ENCODE results near the gene C17orf107. TPM values are rescaled to one million over a fixed set of nuclear protein-coding genes. Genes with fewer than 3 reads are reported as not detected.

The C17orf107 gene
- total RNA-seq, 1 experiment from 2014 or later = 3.6 TPM

DNA sequence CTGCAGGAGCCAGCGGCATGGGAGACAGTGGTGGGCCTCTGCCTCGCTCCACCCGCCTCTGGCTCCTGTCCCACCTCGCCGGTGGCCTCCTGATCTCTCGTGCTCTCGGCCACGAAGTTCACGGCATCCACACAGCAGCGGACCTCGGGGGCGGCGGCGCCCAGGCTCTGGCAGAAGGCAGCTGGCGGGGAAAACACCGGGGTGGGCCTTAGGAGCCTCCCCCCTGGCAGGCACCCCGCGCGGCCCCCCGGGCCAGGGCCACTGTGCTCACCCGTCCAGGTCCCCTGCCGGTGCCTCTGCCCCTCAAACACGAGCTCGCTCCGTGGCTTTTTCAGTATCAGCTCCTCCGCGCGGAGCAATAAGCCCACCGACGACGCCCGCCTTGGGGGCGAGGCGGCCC is 409 bp upstream of the C17orf107 start:
- ChIA-PET CTCF (interaction anchor here (0.6 to 1.0 kb wide), 3 partner anchors 10 to 13 kb away, joined by 3 to 5 read pairs (median 3); no protein-coding TSS in a partner anchor), POLR2A (interaction anchor here (0.6 to 2.2 kb wide), 5 partner anchors 9 to 219 kb away, joined by 3 to 8 read pairs (median 3); partner anchors contain the start of genes PSMB6 and SPAG7)
- Mint-ChIP-seq H3K4me3 (ENCODE audit: unreplicated experiment) (no peak overlapping the region), H3K27ac (ENCODE audit: low read depth, unreplicated experiment) (no peak overlapping the region), H3K9me3 (ENCODE audit: unreplicated experiment) (no peaks in the 10 kb centered on the region), H3K27me3 (ENCODE audit: insufficient read depth, unreplicated experiment) (no peaks in the 10 kb centered on the region), H3K4me1 (ENCODE audit: insufficient read depth, unreplicated experiment) (peaks cover 17% of the 10 kb centered on the region), H3K36me3 (ENCODE audit: insufficient read depth, unreplicated experiment) (peaks cover 58% of the 10 kb centered on the region)
- intact Hi-C loops (cut with micrococcal nuclease) = no loop called here
- TF ChIP-seq, protein P1, sequence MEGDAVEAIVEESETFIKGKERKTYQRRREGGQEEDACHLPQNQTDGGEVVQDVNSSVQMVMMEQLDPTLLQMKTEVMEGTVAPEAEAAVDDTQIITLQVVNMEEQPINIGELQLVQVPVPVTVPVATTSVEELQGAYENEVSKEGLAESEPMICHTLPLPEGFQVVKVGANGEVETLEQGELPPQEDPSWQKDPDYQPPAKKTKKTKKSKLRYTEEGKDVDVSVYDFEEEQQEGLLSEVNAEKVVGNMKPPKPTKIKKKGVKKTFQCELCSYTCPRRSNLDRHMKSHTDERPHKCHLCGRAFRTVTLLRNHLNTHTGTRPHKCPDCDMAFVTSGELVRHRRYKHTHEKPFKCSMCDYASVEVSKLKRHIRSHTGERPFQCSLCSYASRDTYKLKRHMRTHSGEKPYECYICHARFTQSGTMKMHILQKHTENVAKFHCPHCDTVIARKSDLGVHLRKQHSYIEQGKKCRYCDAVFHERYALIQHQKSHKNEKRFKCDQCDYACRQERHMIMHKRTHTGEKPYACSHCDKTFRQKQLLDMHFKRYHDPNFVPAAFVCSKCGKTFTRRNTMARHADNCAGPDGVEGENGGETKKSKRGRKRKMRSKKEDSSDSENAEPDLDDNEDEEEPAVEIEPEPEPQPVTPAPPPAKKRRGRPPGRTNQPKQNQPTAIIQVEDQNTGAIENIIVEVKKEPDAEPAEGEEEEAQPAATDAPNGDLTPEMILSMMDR (IDR thresholded peaks at IDR 0.05; ENCODE audit: unreplicated experiment) = no peak
- BruUV-seq (replicated peaks) = no TSS peak
- no peak for DNase-seq (ENCODE audit: unreplicated experiment)

DNA sequence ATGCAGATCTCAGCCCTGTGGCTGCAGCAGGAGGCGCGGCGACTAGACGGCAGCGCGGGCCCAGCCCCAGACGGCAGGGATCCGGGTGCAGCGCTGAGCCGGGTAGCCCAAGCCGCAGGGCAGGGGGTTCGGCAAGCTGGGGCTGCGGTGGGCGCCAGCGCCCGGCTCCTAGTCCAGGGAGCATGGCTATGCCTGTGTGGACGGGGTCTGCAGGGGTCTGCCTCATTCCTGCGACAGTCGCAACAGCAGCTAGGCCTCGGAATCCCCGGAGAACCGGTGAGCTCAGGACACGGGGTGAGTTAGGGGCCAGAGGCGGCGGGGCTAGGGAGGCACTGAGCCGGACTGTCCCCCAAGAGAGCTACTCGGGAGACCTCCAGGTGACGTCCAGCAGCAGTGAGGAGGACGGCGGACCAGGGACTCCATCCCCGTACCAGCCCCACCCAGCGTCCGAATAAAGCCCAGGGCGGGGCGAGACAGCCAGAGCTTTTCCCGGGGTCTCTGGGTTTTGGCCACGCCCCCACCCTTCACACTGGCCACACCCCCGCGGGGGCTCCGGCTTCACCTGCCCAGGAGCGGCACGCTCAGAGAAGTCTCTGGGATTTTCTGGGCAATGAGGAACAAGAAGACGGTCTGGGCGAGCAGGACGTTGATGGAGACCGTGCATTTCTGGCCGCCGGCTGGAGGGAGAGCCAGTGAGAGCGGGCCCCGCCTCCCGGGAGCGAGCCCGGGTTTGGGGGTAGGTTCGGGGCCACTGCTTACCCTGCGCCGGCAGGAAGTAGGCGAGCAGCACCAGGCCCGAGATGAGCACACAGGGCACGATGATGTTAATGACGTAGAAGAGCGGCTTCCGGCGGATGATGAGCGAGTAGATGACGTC is 1.1 kb downstream of the C17orf107 start:
- TF ChIP-seq, protein P1 (IDR thresholded peaks at IDR 0.05; ENCODE audit: unreplicated experiment) = no peak
- CTCF ChIA-PET = interaction anchor here (0.5 to 4.2 kb wide), 8 partner anchors 8 to 110 kb away, joined by 3 to 38 read pairs (median 3); no protein-coding TSS in a partner anchor
- Mint-ChIP-seq H3K27ac (ENCODE audit: low read depth, unreplicated experiment) (no peak overlapping the region), H3K4me3 (ENCODE audit: unreplicated experiment) (no peak overlapping the region), H3K27me3 (ENCODE audit: insufficient read depth, unreplicated experiment) (no peaks in the 10 kb centered on the region), H3K9me3 (ENCODE audit: unreplicated experiment) (no peaks in the 10 kb centered on the region), H3K4me1 (ENCODE audit: insufficient read depth, unreplicated experiment) (peaks cover 17% of the 10 kb centered on the region), H3K36me3 (ENCODE audit: insufficient read depth, unreplicated experiment) (peaks cover 65% of the 10 kb centered on the region)
- POLR2A ChIA-PET = interaction anchor here (0.7 to 2.2 kb wide), 6 partner anchors 7 to 168 kb away, joined by 3 to 8 read pairs (median 4); partner anchors contain the start of gene SPAG7
- no TSS peak for BruUV-seq (replicated peaks)
- no peak for DNase-seq (ENCODE audit: unreplicated experiment)
- intact Hi-C loops (cut with micrococcal nuclease) = loop anchor here (5.0 to 10.0 kb wide), 2 partner anchors 333 to 1534 kb away; partner anchors contain the start of gene AIPL1

DNA sequence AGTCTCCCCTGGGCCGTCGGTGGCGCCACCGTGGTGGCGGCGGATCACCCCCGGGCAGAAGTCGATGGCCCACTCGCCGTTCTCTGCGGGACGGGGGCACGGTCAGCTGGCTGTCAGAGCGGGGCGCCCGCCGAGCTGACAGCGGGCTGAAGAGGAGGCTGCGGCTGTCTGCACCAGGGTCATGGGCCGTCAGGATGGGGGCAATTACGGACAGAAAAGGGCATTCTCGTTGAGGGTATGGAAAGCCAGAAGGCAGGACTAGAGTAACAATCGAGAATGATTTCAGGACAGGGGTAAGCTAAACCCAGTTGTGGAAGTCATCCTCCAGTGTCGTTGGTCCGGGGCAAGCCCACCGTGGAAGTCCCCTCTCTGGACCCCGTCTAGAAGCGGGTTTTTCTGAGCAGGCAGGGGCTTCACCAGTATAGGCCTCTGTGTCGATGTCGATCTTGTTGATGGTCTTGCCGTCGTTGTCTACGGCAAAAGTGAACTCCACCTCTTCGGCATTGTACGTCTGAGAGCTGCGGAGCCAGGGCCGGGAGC is 1.8 kb downstream of the C17orf107 start:
- CTCF ChIA-PET = interaction anchor here (0.6 to 4.2 kb wide), 9 partner anchors 12 to 191 kb away, joined by 3 to 38 read pairs (median 3); partner anchors contain the start of gene ARRB2

More for the DNA sequence above, 1.8 kb downstream of the C17orf107 start:
- intact Hi-C loops (cut with micrococcal nuclease) = loop anchor here (5.0 to 10.0 kb wide), 2 partner anchors 334 to 1534 kb away; partner anchors contain the start of gene AIPL1
- Mint-ChIP-seq H3K36me3 (ENCODE audit: insufficient read depth, unreplicated experiment) (peaks cover 61% of the 10 kb centered on the region), H3K4me3 (ENCODE audit: unreplicated experiment) (no peak overlapping the region), H3K27ac (ENCODE audit: low read depth, unreplicated experiment) (no peak overlapping the region), H3K4me1 (ENCODE audit: insufficient read depth, unreplicated experiment) (peaks cover 17% of the 10 kb centered on the region), H3K27me3 (ENCODE audit: insufficient read depth, unreplicated experiment) (no peaks in the 10 kb centered on the region), H3K9me3 (ENCODE audit: unreplicated experiment) (no peaks in the 10 kb centered on the region)
- DNase-seq (ENCODE audit: unreplicated experiment) = no peak
- no TSS peak for BruUV-seq (replicated peaks)
- TF ChIP-seq, protein P1 (IDR thresholded peaks at IDR 0.05; ENCODE audit: unreplicated experiment) = no peak
- POLR2A ChIA-PET = interaction anchor here (1.0 to 4.5 kb wide), 3 partner anchors 10 to 169 kb away, joined by 4 to 25 read pairs (median 4); partner anchors contain the start of gene GLTPD2

All from MCF 10A (cell line).